Caco-2 (cell line): ENCODE measurements around the gene TPSB2. TPM values are rescaled to one million over a fixed set of nuclear protein-coding genes. Genes with fewer than 3 reads are reported as not detected.
A peak's percentile ranks its signal among the peaks of the same experiment; 100 is the strongest.
"Not testable (repeated sequence)": the region's sequence is repeated elsewhere in the genome, so short reads cannot be mapped to it uniquely, and the experiment has no call there.

ENCODE experiments used
- BruUV-seq: library from RNA; stranded (reverse); fragments of 400-500 nt; replicated peaks from 2 replicates; lab custom pipeline; 2021; lab: Mats Ljungman, UMichigan
- CTCF ChIA-PET: fragments of 300-600 bp; sonication (Branson Sonifier 250); formaldehyde crosslinking; loops from one replicate; lab custom pipeline; 2022; ENCODE audit warnings: antibody characterized with exemption; lab: Charles Lee
- POLR2A ChIA-PET: fragments of 300-600 bp; sonication (Branson Sonifier 250); formaldehyde crosslinking; loops from one replicate; lab custom pipeline; 2022; ENCODE audit warnings: antibody characterized with exemption; lab: Charles Lee
- DNase-seq, 2 experiments: peaks; one replicate each; pipeline versions ENCODE4 v3.0.0 to v3.0.0-alpha.2; 2020 to 2022
- H3K27me3 ChIP-seq: replicated peaks from 2 replicates; pipeline ENCODE4 v1.6.0; 2011; ENCODE audit warnings: low read length; ENCODE audit not compliant: control insufficient read depth, insufficient read depth
- H3K36me3 ChIP-seq: 2 replicates; pipeline ENCODE4 v1.5.1; 2011; ENCODE audit warnings: low read length; ENCODE audit not compliant: control insufficient read depth, insufficient read depth
- H3K4me1 ChIP-seq: fragments of 250-450 bp; sonication (Bioruptor Pico); 2 replicates; pipeline ENCODE4 v1.5.1; 2020; ENCODE audit warnings: mild to moderate bottlenecking
- H3K4me3 ChIP-seq: 2 replicates; pipeline ENCODE4 v1.5.1; 2011; ENCODE audit warnings: low read depth, mild to moderate bottlenecking, control low read depth, low read length
- H3K9me3 ChIP-seq: fragments of 250-450 bp; sonication (Bioruptor Pico); 2 replicates; pipeline ENCODE4 v1.5.1; 2020; ENCODE audit warnings: mild to moderate bottlenecking, moderate library complexity
- H3K27ac Mint-ChIP-seq: one replicate; pipeline ENCODE4 v1.8.0; 2022; ENCODE audit warnings: mixed read lengths; ENCODE audit not compliant: unreplicated experiment
- H3K27me3 Mint-ChIP-seq: one replicate; pipeline ENCODE4 v1.8.0; 2022; ENCODE audit warnings: mixed read lengths; ENCODE audit not compliant: insufficient read depth, unreplicated experiment
- H3K36me3 Mint-ChIP-seq: one replicate; pipeline ENCODE4 v1.8.0; 2022; ENCODE audit warnings: mild to moderate bottlenecking, mixed read lengths; ENCODE audit not compliant: insufficient read depth, unreplicated experiment
- H3K4me1 Mint-ChIP-seq: one replicate; pipeline ENCODE4 v1.8.0; 2022; ENCODE audit warnings: low read depth, mixed read lengths; ENCODE audit not compliant: unreplicated experiment
- H3K4me3 Mint-ChIP-seq: one replicate; pipeline ENCODE4 v1.8.0; 2022; ENCODE audit warnings: mild to moderate bottlenecking, moderate library complexity, mixed read lengths; ENCODE audit not compliant: unreplicated experiment
- H3K9me3 Mint-ChIP-seq: one replicate; pipeline ENCODE4 v1.8.0; 2022; ENCODE audit warnings: mixed read lengths; ENCODE audit not compliant: unreplicated experiment
- CTCF ChIP-seq, 2 experiments: fragments of 200-600 bp in 1 of 2; IDR thresholded peaks; 1 replicate in 1 of 2; 2 replicates in 1 of 2; pipeline versions ENCODE4 v1.5.1 to v1.8.0; 2011 to 2022; ENCODE audit warnings: antibody characterized with exemption in 1 of 2, control low read depth in 1 of 2, inconsistent platforms in 1 of 2, low read depth in 1 of 2, low read length in 1 of 2, mild to moderate bottlenecking in 1 of 2, moderate library complexity in 1 of 2; ENCODE audit not compliant: insufficient read depth in 1 of 2, severe bottlenecking in 1 of 2, unreplicated experiment in 1 of 2
- intact Hi-C: fragments of 100-400 bp; cut with micrococcal nuclease; formaldehyde crosslinking; loops from one replicate; pipeline ENCODE4 v1.10.0; 2022; ENCODE audit not compliant: unreplicated experiment
- total RNA-seq: library from RNA; stranded (reverse); gene quantifications from 2 replicates; pipeline ENCODE4 v1.2.3, GENCODE V29; 2022

TPSB2 gene
- total RNA-seq, 1 experiment from 2014 or later, result not detected

- POLR2A ChIA-PET, intact Hi-C loops, H3K27me3 Mint-ChIP-seq, H3K9me3 ChIP-seq, BruUV-seq, H3K4me1 Mint-ChIP-seq, H3K36me3 Mint-ChIP-seq, H3K9me3 Mint-ChIP-seq, H3K4me1 ChIP-seq, H3K27me3 ChIP-seq, H3K4me3 Mint-ChIP-seq, H3K36me3 ChIP-seq, H3K27ac Mint-ChIP-seq, DNase-seq: not testable (repeated sequence)
- CTCF ChIA-PET, result interaction anchor here (0.7 kb wide), 1 partner anchor 39 kb away, joined by 3 read pairs; no protein-coding TSS in a partner anchor
- 0 out of 2 replicates have a peak overlapping the region, but pooled peaks have one; percentile 10 for H3K4me3 ChIP-seq
Measured at GRCh38 chr16:1253701-1254364, 23.8 kb upstream of the TPSB2 start.

- POLR2A ChIA-PET, H3K4me1 Mint-ChIP-seq, intact Hi-C loops, H3K36me3 Mint-ChIP-seq, H3K27me3 Mint-ChIP-seq, BruUV-seq, H3K4me3 Mint-ChIP-seq, H3K27me3 ChIP-seq, H3K4me3 ChIP-seq, H3K9me3 ChIP-seq, H3K4me1 ChIP-seq, H3K27ac Mint-ChIP-seq, CTCF ChIA-PET, H3K9me3 Mint-ChIP-seq, H3K36me3 ChIP-seq: not testable (repeated sequence)
- peak in 1 of 2 experiments; percentile 13 for DNase-seq
Measured at GRCh38 chr16:1249031-1249755, 19.2 kb upstream of the TPSB2 start.

DNA sequence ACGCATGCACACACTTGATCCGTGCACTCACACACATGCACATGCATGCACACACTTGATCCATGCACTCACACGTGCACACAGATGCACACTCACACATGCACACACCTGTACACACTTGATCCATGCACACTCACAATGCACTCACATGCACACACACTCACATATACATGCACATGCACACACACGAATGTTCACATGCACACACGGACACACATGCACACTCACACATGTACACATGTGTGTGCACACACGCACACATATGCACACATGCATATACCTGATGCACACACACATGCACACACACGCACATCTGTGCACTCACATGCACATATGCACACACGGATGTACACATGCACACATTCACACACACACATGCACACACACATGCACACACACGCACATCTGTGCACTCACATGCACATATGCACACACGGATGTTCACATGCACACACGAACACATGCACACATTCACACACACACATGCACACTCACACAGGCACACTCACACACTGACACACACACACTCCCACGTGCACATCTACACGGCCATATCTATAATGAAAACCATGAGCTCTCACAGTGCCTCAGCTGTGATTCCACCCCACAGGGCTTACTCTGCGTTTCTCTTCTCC is 18.0 kb upstream of the TPSB2 start:
- not testable (repeated sequence) for BruUV-seq, H3K4me1 ChIP-seq

DNA sequence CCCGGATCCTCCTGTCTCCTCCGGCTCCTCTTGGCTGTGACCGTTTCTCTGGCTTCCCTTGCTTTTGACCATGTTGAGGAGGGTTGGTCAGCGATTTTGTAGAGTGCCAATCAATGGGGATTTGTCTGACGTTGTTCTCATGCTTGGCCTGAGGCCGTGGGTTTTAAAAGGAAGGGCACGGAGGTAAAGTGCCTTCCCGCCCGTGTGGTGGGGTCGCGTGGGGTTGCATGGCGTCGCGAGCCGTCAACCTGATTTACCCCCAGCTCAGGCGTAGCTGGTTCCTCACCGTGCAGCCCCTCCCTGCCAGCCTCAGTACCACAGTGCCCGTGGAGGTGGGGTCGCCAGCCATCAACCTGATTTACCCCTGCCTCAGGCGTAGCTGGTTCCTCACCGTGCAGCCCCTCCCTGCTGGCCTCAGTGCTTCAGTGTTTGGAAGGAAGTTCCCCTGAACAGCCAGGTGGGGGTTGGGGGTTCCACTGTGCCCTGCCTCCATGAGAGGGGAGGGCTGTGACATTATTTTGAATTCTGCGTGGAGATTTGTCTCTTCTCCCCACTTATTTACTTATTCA is 15.6 kb upstream of the TPSB2 start:
- intact Hi-C loops, result no loop called here
- H3K9me3 ChIP-seq, result no peaks in the 10 kb centered on the region
- H3K4me3 ChIP-seq, result no peak overlapping the region
- H3K27ac Mint-ChIP-seq, result no peak overlapping the region
- CTCF ChIA-PET, result no interaction called here
- no peaks in the 10 kb centered on the region for H3K4me1 ChIP-seq
- no peaks in the 10 kb centered on the region for H3K27me3 Mint-ChIP-seq
- no peak overlapping the region for H3K4me3 Mint-ChIP-seq
- H3K4me1 Mint-ChIP-seq, result no peaks in the 10 kb centered on the region
- no peak for TF ChIP-seq CTCF (IDR thresholded peaks at IDR 0.05; ENCODE audit: insufficient read depth in 1 of 2, low read depth in 1 of 2, low read length in 1 of 2, severe bottlenecking in 1 of 2, unreplicated experiment in 1 of 2)
- POLR2A ChIA-PET, result interaction anchor here (0.6 kb wide), 1 partner anchor 1139 kb away, joined by 12 read pairs; no protein-coding TSS in a partner anchor
- BruUV-seq, result no TSS peak
- DNase-seq, result peak in 1 of 2 experiments; percentile 25
- H3K36me3 ChIP-seq, result no peaks in the 10 kb centered on the region
- no peaks in the 10 kb centered on the region for H3K27me3 ChIP-seq
- H3K9me3 Mint-ChIP-seq, result no peaks in the 10 kb centered on the region
- H3K36me3 Mint-ChIP-seq, result no peaks in the 10 kb centered on the region

More for the DNA sequence above, 18.0 kb upstream of the TPSB2 start:
- H3K4me1 Mint-ChIP-seq, H3K9me3 ChIP-seq, H3K36me3 ChIP-seq, H3K27me3 Mint-ChIP-seq, intact Hi-C loops, POLR2A ChIA-PET, H3K9me3 Mint-ChIP-seq, DNase-seq, H3K27ac Mint-ChIP-seq, H3K4me3 ChIP-seq, H3K27me3 ChIP-seq, H3K36me3 Mint-ChIP-seq, H3K4me3 Mint-ChIP-seq: not testable (repeated sequence)
- CTCF ChIA-PET, result interaction anchor here (0.6 kb wide), 1 partner anchor 14 kb away, joined by 4 read pairs; no protein-coding TSS in a partner anchor
